Spleen (tissue), 11 donors: ENCODE results near the gene HCRTR2. TPM values are rescaled to one million over a fixed set of nuclear protein-coding genes. Genes with fewer than 3 reads are reported as not detected.

Experiments used
- DNase-seq: peaks from one replicate; pipeline ENCODE4 v3.0.0-alpha.2; 2020
- H3K27ac ChIP-seq, 8 donors: fragments of 200-600 bp; sonication (generic) in 7 of 8; 1 replicate in 4 of 8; 2 replicates in 4 of 8; pipeline versions ENCODE4 v1.5.0 to v1.8.0; 2016 to 2021; ENCODE audit warnings: inconsistent platforms in 4 of 8, mild to moderate bottlenecking in 4 of 8, moderate library complexity in 1 of 8
- H3K27me3 ChIP-seq, 7 donors: fragments of 200-600 bp; sonication (generic) in 6 of 7; replicated peaks in 1 of 7; 1 replicate in 4 of 7; 2 replicates in 3 of 7; pipeline versions ENCODE4 v1.5.0 to v1.8.0; 2016 to 2021; ENCODE audit warnings: inconsistent platforms in 3 of 7, mild to moderate bottlenecking in 1 of 7
- H3K36me3 ChIP-seq, 6 donors: fragments of 200-600 bp; sonication (generic) in 5 of 6; 1 replicate in 4 of 6; 2 replicates in 2 of 6; pipeline versions ENCODE4 v1.5.0 to v1.8.0; 2016 to 2021; ENCODE audit warnings: inconsistent platforms in 2 of 6
- H3K4me1 ChIP-seq, 6 donors: fragments of 200-600 bp; sonication (generic) in 5 of 6; 1 replicate in 3 of 6; 2 replicates in 3 of 6; pipeline versions ENCODE4 v1.5.0 to v1.8.0; 2016 to 2021; ENCODE audit warnings: inconsistent platforms in 3 of 6
- H3K4me3 ChIP-seq, 8 donors: fragments of 200-600 bp; sonication (generic) in 7 of 8; 1 replicate in 4 of 8; 2 replicates in 4 of 8; pipeline versions ENCODE4 v1.5.0 to v1.8.0; 2016 to 2021; ENCODE audit warnings: inconsistent platforms in 4 of 8, mild to moderate bottlenecking in 4 of 8, moderate library complexity in 2 of 8
- H3K9me3 ChIP-seq, 8 donors: fragments of 200-600 bp; sonication (generic) in 7 of 8; 1 replicate in 4 of 8; 2 replicates in 4 of 8; pipeline versions ENCODE4 v1.5.0 to v1.8.0; 2016 to 2021; ENCODE audit warnings: inconsistent platforms in 4 of 8
- POLR2A ChIP-seq, 3 donors: fragments of 450-650 bp; IDR thresholded peaks; one replicate each; pipeline ENCODE4 v1.5.1; 2017; ENCODE audit warnings: antibody characterized with exemption in 3 of 3, mild to moderate bottlenecking in 1 of 3
- POLR2AphosphoS5 ChIP-seq, 3 donors: sonication (generic); formaldehyde crosslinking; IDR thresholded peaks; one replicate each; pipeline ENCODE4 v1.5.1; 2017; ENCODE audit warnings: antibody characterized with exemption in 3 of 3
- WGBS, 5 donors: extraction: QIAGEN DNeasy Blood & Tissue Kit in 3 of 5; methylation state at CpG; one replicate each; pipeline versions ENCODE4 v1.1.5 to v1.1.7; 2013 to 2018; 5-methylcytosine and 5-hydroxymethylcytosine counted together
- intact Hi-C: fragments of 100-400 bp; cut with DNase I; formaldehyde crosslinking; loops from one replicate; pipeline ENCODE4 v1.15.0; 2023; ENCODE audit warnings: low total_unique reads
- polyA plus RNA-seq, 3 donors: library from polyadenylated mRNA; stranded (reverse); fragments of 200-250 nt; gene quantifications; one replicate each; pipeline ENCODE4 v1.2.1, GENCODE V29; 2013
- total RNA-seq, 7 donors: library from RNA; depleted of rRNA in 3 of 7; stranded (reverse); fragments of >200 nt in 3 of 7; fragmentation: NEBNext Ultra II Directional in 4 of 7; extraction: Animal tissue kit (Norgen Biotek cat#: 25700) in 4 of 7; gene quantifications; one replicate each; pipeline versions ENCODE4 v1.1.0 to v1.2.1, GENCODE V29; 2016 to 2021
- TF ChIP-seq, protein P1 (sequence below), 11 experiments: fragments of 200-600 bp in 7 of 11; fragments of 450-650 bp in 4 of 11; sonication (generic) in 4 of 11; IDR thresholded peaks in 8 of 11; conservative IDR thresholded peaks in 3 of 11; 1 replicate in 7 of 11; 2 replicates in 4 of 11; pipeline versions ENCODE4 v1.4.0 to v1.8.0; 2016 to 2021; ENCODE audit warnings: antibody characterized with exemption in 11 of 11, inconsistent platforms in 4 of 11, mild to moderate bottlenecking in 1 of 11
- donor health status: healthy with polysubstance abuse.
- donor health status: DM: no; HTN: no; CAD: no; lungs with moderate emphysema.
- donor health status: DM: no; HTN: no; CAD: no.
- donor health status: Bipolar disorder and iron deficiency.
- donor health status: healthy.
- donor health status: DM: no; HTN: no; CAD: no.
- donor health status: DM: yes; HTN: yes; CAD: no.

HCRTR2 gene
- total and polyA plus RNA-seq, 10 donors, result not detected

- WGBS, 5 donors, result 74 to 86% (median 81%) methylated on average over 1 of the region's 1 CpG
- Histone ChIP-seq H3K27ac (no peak overlapping the region), H3K4me1 (no peaks in the 10 kb centered on the region), H3K9me3 (peaks cover 0 to 12% (median 7%) of the 10 kb centered on the region in 8 donors), H3K27me3 (no peaks in the 10 kb centered on the region), H3K4me3 (no peak overlapping the region), H3K36me3 (no peaks in the 10 kb centered on the region)
- intact Hi-C loops, result no loop called here
- DNase-seq, result no peak
- TF ChIP-seq POLR2A (IDR thresholded peaks at IDR 0.05) (no peak), POLR2AphosphoS5 (IDR thresholded peaks at IDR 0.05) (no peak)
- TF ChIP-seq, protein P1, sequence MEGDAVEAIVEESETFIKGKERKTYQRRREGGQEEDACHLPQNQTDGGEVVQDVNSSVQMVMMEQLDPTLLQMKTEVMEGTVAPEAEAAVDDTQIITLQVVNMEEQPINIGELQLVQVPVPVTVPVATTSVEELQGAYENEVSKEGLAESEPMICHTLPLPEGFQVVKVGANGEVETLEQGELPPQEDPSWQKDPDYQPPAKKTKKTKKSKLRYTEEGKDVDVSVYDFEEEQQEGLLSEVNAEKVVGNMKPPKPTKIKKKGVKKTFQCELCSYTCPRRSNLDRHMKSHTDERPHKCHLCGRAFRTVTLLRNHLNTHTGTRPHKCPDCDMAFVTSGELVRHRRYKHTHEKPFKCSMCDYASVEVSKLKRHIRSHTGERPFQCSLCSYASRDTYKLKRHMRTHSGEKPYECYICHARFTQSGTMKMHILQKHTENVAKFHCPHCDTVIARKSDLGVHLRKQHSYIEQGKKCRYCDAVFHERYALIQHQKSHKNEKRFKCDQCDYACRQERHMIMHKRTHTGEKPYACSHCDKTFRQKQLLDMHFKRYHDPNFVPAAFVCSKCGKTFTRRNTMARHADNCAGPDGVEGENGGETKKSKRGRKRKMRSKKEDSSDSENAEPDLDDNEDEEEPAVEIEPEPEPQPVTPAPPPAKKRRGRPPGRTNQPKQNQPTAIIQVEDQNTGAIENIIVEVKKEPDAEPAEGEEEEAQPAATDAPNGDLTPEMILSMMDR (IDR thresholded peaks at IDR 0.05 in 8 of 11, conservative IDR thresholded peaks at IDR 0.05 in 3 of 11), result no peak
Observed at GRCh38 chr6:55167860-55168259, 6.5 kb upstream of the HCRTR2 start.

DNA sequence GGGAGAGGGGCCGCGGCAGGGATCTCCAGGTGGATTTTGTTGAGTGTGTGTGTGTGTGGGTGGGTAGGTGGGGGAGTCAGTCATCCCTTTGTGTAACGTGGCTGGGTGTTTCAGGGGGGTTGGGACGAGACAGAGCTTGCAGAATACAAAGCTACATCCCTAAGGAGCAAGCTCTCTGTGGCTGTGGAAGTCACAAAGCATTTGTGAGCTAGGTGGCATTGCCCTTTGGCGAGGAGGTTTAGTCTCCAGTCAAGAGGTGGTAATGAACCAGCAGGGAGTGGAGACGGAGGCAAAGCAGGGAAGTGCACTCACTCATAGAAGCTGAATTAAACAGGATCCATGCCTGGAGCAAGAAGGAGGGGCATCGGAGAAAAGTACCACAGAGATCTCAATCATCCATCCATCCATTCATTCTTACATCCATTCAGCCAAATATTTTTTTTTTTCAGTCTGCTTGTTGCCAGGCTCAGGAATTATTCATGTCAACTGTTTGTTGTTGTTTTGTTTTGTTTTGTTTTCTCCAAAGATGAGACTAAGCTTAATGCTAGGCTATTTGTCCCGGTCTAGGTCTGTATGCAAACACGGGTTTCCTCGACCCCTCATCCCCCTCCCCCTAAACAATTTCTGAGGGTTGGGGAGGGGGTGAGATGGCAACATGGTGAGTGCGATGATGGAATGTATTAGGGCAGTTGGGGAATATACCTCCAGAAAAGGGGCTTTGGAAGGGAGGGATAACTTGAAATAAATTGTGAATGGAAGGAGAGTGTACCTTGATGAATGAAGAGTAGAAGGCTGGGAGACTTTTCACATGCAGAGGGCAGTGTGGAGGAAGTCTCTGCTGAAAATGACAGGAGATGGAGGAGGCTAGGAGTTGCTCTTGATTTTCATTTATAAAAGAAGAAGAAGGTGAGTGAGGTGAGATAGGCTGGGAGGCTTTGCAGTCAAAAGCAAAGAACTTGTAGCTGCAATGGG, 1.0 kb downstream of the HCRTR2 start:
- peaks cover 0 to 32% (median 0%) of the 10 kb centered on the region in 7 donors for H3K27me3 ChIP-seq
- intact Hi-C loops, result no loop called here
- H3K4me3 ChIP-seq, result no peak overlapping the region
- WGBS, 5 donors, result 15 to 23% (median 22%) methylated on average over 11 of the region's 11 CpGs
- H3K9me3 ChIP-seq, result peaks cover 0 to 10% (median 0%) of the 10 kb centered on the region in 8 donors
- no peak overlapping the region for H3K27ac ChIP-seq
- H3K36me3 ChIP-seq, result no peaks in the 10 kb centered on the region
- H3K4me1 ChIP-seq, result peaks cover 0 to 2% (median 0%) of the 10 kb centered on the region in 6 donors
- DNase-seq, result no peak
- TF ChIP-seq, protein P1 (IDR thresholded peaks at IDR 0.05 in 8 of 11, conservative IDR thresholded peaks at IDR 0.05 in 3 of 11), result no peak
- no peak for TF ChIP-seq POLR2A (IDR thresholded peaks at IDR 0.05)
- no peak for TF ChIP-seq POLR2AphosphoS5 (IDR thresholded peaks at IDR 0.05)

DNA sequence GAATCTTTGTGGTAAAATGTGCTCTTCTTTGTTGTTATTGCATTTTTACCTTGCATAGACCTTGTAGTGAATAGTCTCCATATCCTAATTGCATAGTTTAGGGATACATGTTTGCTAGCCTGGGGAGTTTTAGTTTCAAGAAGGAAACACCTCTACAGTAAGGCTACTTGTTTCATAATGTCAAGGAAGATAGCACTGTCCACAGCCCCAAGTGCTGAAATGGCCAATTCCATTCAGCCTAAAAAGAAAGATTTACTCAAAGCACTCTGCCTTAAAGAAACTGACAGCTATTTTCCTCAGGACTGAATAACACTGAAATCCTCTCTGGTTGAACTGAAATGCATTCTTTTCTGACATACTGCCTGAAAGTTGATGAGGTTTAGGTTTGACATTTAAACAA, 2.6 kb downstream of the HCRTR2 start:
- Histone ChIP-seq H3K27ac (no peak overlapping the region), H3K36me3 (no peaks in the 10 kb centered on the region), H3K4me1 (peaks cover 0 to 2% (median 0%) of the 10 kb centered on the region in 6 donors), H3K27me3 (peaks cover 0 to 32% (median 0%) of the 10 kb centered on the region in 7 donors), H3K4me3 (no peak overlapping the region), H3K9me3 (peaks cover 0 to 12% (median 0%) of the 10 kb centered on the region in 8 donors)
- no peak for DNase-seq
- intact Hi-C loops, result no loop called here
- no peak for TF ChIP-seq POLR2AphosphoS5 (IDR thresholded peaks at IDR 0.05)
- TF ChIP-seq, protein P1 (IDR thresholded peaks at IDR 0.05 in 8 of 11, conservative IDR thresholded peaks at IDR 0.05 in 3 of 11), result no peak

DNA sequence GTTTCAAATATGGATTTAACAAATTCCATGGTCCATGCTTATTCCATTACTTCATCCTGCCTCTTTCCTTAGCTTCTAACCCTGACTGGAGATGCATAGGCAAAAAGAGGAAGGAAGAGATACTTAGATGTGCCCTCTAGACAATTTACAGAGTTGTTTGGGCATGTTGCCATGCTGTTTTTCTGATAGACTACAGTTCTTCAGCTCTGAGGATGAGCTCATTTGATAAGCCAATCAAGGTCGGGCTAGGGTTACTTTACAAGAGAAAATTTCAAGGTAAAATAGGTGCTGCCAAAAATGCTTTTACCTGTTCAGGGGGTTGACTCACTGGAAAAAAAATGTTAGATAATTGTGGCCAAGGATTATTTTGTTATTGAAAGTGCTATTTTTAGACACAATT, 5.9 kb downstream of the HCRTR2 start:
- WGBS, 5 donors, result 63 to 95% (median 74%) methylated on average over 1 of the region's 1 CpG
- TF ChIP-seq, protein P1 (IDR thresholded peaks at IDR 0.05 in 8 of 11, conservative IDR thresholded peaks at IDR 0.05 in 3 of 11), result no peak
- TF ChIP-seq POLR2A (IDR thresholded peaks at IDR 0.05), result no peak
- TF ChIP-seq POLR2AphosphoS5 (IDR thresholded peaks at IDR 0.05), result no peak
- intact Hi-C loops, result no loop called here
- H3K4me1 ChIP-seq, result no peaks in the 10 kb centered on the region
- H3K27me3 ChIP-seq, result peaks cover 0 to 13% (median 0%) of the 10 kb centered on the region in 7 donors
- peaks cover 0 to 4% (median 0%) of the 10 kb centered on the region in 8 donors for H3K9me3 ChIP-seq
- no peak overlapping the region for H3K4me3 ChIP-seq
- H3K27ac ChIP-seq, result no peak overlapping the region
- DNase-seq, result no peak
- H3K36me3 ChIP-seq, result no peaks in the 10 kb centered on the region
